A673 (cell line): ENCODE results near the gene TXNRD1. TPM values are rescaled to one million over a fixed set of nuclear protein-coding genes. Genes with fewer than 3 reads are reported as not detected.

ENCODE experiments used
- BruUV-seq: library from RNA; stranded (reverse); fragments of 400-500 nt; replicated peaks from 2 replicates; lab custom pipeline; 2021; lab: Mats Ljungman, UMichigan
- CTCF ChIA-PET: fragments of 300-600 bp; sonication (Branson Sonifier 250); formaldehyde crosslinking; loops from one replicate; lab custom pipeline; 2022; ENCODE audit warnings: antibody characterized with exemption; lab: Charles Lee
- POLR2A ChIA-PET: fragments of 300-600 bp; sonication (Branson Sonifier 250); formaldehyde crosslinking; loops from one replicate; lab custom pipeline; 2022; ENCODE audit warnings: antibody characterized with exemption; ENCODE audit not compliant: low non-redundant PET; lab: Charles Lee
- DNase-seq: peaks from one replicate; pipeline ENCODE4 v3.0.0-alpha.2; 2015; ENCODE audit warnings: low spot score
- H3K27ac ChIP-seq: fragments of 200-600 bp; sonication (generic); 2 replicates; pipeline ENCODE4 v1.5.1; 2016; ENCODE audit warnings: mixed run types, low read depth, mild to moderate bottlenecking, mixed read lengths, antibody characterized with exemption, low read length; ENCODE audit not compliant: poor library complexity, severe bottlenecking
- H3K27me3 ChIP-seq: fragments of 200-600 bp; sonication (generic); replicated peaks from 2 replicates; pipeline ENCODE4 v1.6.1; 2017; ENCODE audit warnings: mixed run types, low read depth, mild to moderate bottlenecking, mixed read lengths, antibody characterized with exemption, low read length; ENCODE audit not compliant: insufficient read depth, poor library complexity
- H3K36me3 ChIP-seq: fragments of 200-600 bp; sonication (generic); 2 replicates; pipeline ENCODE4 v1.6.1; 2016; ENCODE audit warnings: mixed run types, mild to moderate bottlenecking, mixed read lengths, antibody characterized with exemption, low read length; ENCODE audit not compliant: insufficient read depth, poor library complexity, severe bottlenecking
- H3K4me1 ChIP-seq: fragments of 200-600 bp; sonication (generic); 2 replicates; pipeline ENCODE4 v1.6.1; 2017; ENCODE audit warnings: mixed run types, mild to moderate bottlenecking, mixed read lengths, antibody characterized with exemption, low read length; ENCODE audit not compliant: insufficient read depth, poor library complexity, severe bottlenecking
- H3K4me3 ChIP-seq: fragments of 200-600 bp; sonication (generic); 2 replicates; pipeline ENCODE4 v1.5.1; 2016; ENCODE audit warnings: low read depth, mixed run types, mild to moderate bottlenecking, mixed read lengths, low read length; ENCODE audit not compliant: poor library complexity, severe bottlenecking
- H3K9me3 ChIP-seq: fragments of 200-600 bp; sonication (generic); 2 replicates; pipeline ENCODE4 v1.6.1; 2016; ENCODE audit warnings: mixed run types, low read depth, mild to moderate bottlenecking, mixed read lengths, antibody characterized with exemption, low read length; ENCODE audit not compliant: poor library complexity, severe bottlenecking
- CTCF ChIP-seq: fragments of 300-800, 200-600 bp; sonication (generic); conservative IDR thresholded peaks from 2 replicates; pipeline ENCODE4 v1.5.1; 2017; ENCODE audit warnings: low read depth, mild to moderate bottlenecking, antibody characterized with exemption, low read length, moderate library complexity, mixed read lengths
- EZH2 ChIP-seq: fragments of 200-600 bp; sonication (generic); IDR thresholded peaks from 2 replicates; pipeline ENCODE4 v1.6.1; 2017; ENCODE audit warnings: borderline replicate concordance, low read depth, mild to moderate bottlenecking, mixed read lengths, antibody characterized with exemption, low read length; ENCODE audit not compliant: poor library complexity, severe bottlenecking
- intact Hi-C: fragments of 100-400 bp; cut with micrococcal nuclease; formaldehyde crosslinking; loops from one replicate; pipeline ENCODE4 v1.10.0; 2022; ENCODE audit not compliant: unreplicated experiment
- total RNA-seq: library from RNA; stranded (reverse); gene quantifications from 2 replicates; pipeline ENCODE4 v1.2.3, GENCODE V29; 2021

Gene TXNRD1
- total RNA-seq, 1 experiment from 2014 or later = 226 TPM

- peaks cover 74% of the 10 kb centered on the region for H3K36me3 ChIP-seq
- TF ChIP-seq EZH2 (no peak), CTCF (no peak)
- intact Hi-C loops = no loop called here
- CTCF ChIA-PET = no interaction called here
- no peaks in the 10 kb centered on the region for H3K9me3 ChIP-seq
- no peak overlapping the region for H3K4me3 ChIP-seq
- no peak overlapping the region for H3K27ac ChIP-seq
- no TSS peak for BruUV-seq
- H3K27me3 ChIP-seq = no peaks in the 10 kb centered on the region
- DNase-seq = no peak
- H3K4me1 ChIP-seq = no peaks in the 10 kb centered on the region
- POLR2A ChIA-PET = no interaction called here
Measured at GRCh38 chr12:104342147-104342546, 126.6 kb downstream of the TXNRD1 start.

DNA sequence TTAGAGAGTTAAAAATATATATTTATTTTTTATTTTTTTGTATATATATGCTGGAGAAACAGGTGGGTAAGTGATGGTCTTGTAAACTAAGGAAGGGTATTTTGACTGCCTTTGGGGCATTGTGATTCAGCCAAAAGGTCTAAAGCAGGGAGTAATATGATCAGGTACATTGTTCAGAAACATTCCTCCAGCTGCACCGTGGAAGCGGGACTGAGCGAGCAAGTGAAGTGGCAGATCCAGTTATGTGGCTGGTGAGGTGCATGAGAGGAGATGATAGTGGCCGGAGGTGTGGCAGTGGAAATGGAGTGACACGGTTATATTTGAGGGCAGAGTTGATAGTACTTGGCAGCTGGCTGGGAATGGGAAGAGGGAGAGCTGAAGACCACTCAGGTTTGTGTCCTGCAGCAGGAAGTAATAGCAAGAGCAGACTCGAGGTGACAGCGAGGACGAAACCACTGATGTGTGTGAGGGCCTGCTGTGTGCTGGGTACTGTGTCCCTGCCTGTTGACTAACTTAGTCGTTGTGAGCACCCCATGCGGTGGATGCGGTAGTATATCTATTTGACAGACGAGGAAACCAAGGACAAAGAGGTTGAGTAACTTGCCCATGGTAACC lies 127.2 kb downstream of the TXNRD1 start:
- Histone ChIP-seq H3K36me3 (peaks cover 76% of the 10 kb centered on the region), H3K27me3 (no peaks in the 10 kb centered on the region), H3K4me3 (no peak overlapping the region), H3K4me1 (no peaks in the 10 kb centered on the region), H3K9me3 (no peaks in the 10 kb centered on the region), H3K27ac (no peak overlapping the region)
- no TSS peak for BruUV-seq
- ChIA-PET CTCF (no interaction called here), POLR2A (no interaction called here)
- intact Hi-C loops = no loop called here
- TF ChIP-seq CTCF = no peak
- TF ChIP-seq EZH2 = no peak
- no peak for DNase-seq

- no peaks in the 10 kb centered on the region for H3K27me3 ChIP-seq
- H3K36me3 ChIP-seq = peaks cover 82% of the 10 kb centered on the region
- DNase-seq = no peak
- CTCF ChIA-PET = no interaction called here
- H3K4me1 ChIP-seq = no peaks in the 10 kb centered on the region
- POLR2A ChIA-PET = interaction anchor here (0.8 kb wide), 1 partner anchor 1725 kb away, joined by 4 read pairs; no protein-coding TSS in a partner anchor
- intact Hi-C loops = no loop called here
- H3K9me3 ChIP-seq = no peaks in the 10 kb centered on the region
- H3K4me3 ChIP-seq = no peak overlapping the region
- TF ChIP-seq CTCF (no peak), EZH2 (no peak)
- H3K27ac ChIP-seq = no peak overlapping the region
- BruUV-seq = no TSS peak
Measured at GRCh38 chr12:104344682-104345081, 129.1 kb downstream of the TXNRD1 start.
